Measurements from ENCODE around the gene CST4. TPM values are rescaled to one million over a fixed set of nuclear protein-coding genes. Genes with fewer than 3 reads are reported as not detected.
"Not testable (repeated sequence)": the region's sequence is repeated elsewhere in the genome, so short reads cannot be mapped to it uniquely, and the experiment has no call there.

The CST4 gene
- total and polyA plus RNA-seq, 8 donors, result not detected

- Histone ChIP-seq H3K36me3 (no peaks in the 10 kb centered on the region), H3K9me3 (no peaks in the 10 kb centered on the region)
These were observed 25.7 kb downstream of the CST4 start for GRCh38 chr20:23663180-23663579.

GRCh38 chr20:23662276-23662870 lies 26.5 kb downstream of the CST4 start:
- TF ChIP-seq CTCF (IDR thresholded peaks at IDR 0.05), result no peak
- Histone ChIP-seq H3K36me3 (no peaks in the 10 kb centered on the region), H3K9me3 (no peaks in the 10 kb centered on the region), H3K27ac (no peak overlapping the region), H3K4me3 (no peak overlapping the region), H3K27me3 (no peaks in the 10 kb centered on the region), H3K4me1 (no peaks in the 10 kb centered on the region)
- ATAC-seq (no peak), DNase-seq (no peak)
- intact Hi-C loops (cut with DNase I), result no loop called here

More at GRCh38 chr20:23663180-23663579, 25.7 kb downstream of the CST4 start:
- no peak for TF ChIP-seq CTCF (IDR thresholded peaks at IDR 0.05)
- intact Hi-C loops (cut with DNase I), result no loop called here
- peaks cover 0 to 5% of the 10 kb centered on the region in 2 donors for H3K27me3 ChIP-seq
- ATAC-seq, result no peak
- no peak overlapping the region for H3K4me3 ChIP-seq
- no peak for DNase-seq
- no peaks in the 10 kb centered on the region for H3K4me1 ChIP-seq
- no peak overlapping the region for H3K27ac ChIP-seq

- DNase-seq, result no peak
- H3K4me3 ChIP-seq, result no peak overlapping the region
- ATAC-seq, result no peak
- H3K4me1 ChIP-seq, result peaks cover 2 to 10% of the 10 kb centered on the region in 2 donors
- H3K27ac ChIP-seq, result no peak overlapping the region
- H3K36me3 ChIP-seq, result no peaks in the 10 kb centered on the region
- no peaks in the 10 kb centered on the region for H3K9me3 ChIP-seq
- TF ChIP-seq CTCF (IDR thresholded peaks at IDR 0.05), result no peak
- intact Hi-C loops (cut with DNase I), result no loop called here
- no peaks in the 10 kb centered on the region for H3K27me3 ChIP-seq
These were observed 27.8 kb downstream of the CST4 start for GRCh38 chr20:23661002-23661429.

GRCh38 chr20:23659989-23660837 lies 28.6 kb downstream of the CST4 start:
- no peak overlapping the region for H3K27ac ChIP-seq
- H3K4me1 ChIP-seq, result peaks cover 9 to 18% of the 10 kb centered on the region in 2 donors
- DNase-seq, result no peak
- no peak for ATAC-seq
- intact Hi-C loops (cut with DNase I), result no loop called here
- no peaks in the 10 kb centered on the region for H3K27me3 ChIP-seq
- no peak for TF ChIP-seq CTCF (IDR thresholded peaks at IDR 0.05)
- no peaks in the 10 kb centered on the region for H3K9me3 ChIP-seq
- H3K36me3 ChIP-seq, result no peaks in the 10 kb centered on the region
- no peak overlapping the region for H3K4me3 ChIP-seq

GRCh38 chr20:23659610-23659988 lies 29.2 kb downstream of the CST4 start:
- H3K9me3 ChIP-seq; H3K36me3 ChIP-seq; H3K27me3 ChIP-seq; H3K4me3 ChIP-seq; DNase-seq; intact Hi-C loops (cut with DNase I); ATAC-seq; H3K27ac ChIP-seq: not testable (repeated sequence)
- H3K4me1 ChIP-seq, result peaks cover 9 to 25% of the 10 kb centered on the region in 2 donors

Measured in left lung (tissue), 10 donors.